ENCODE results near the gene IL18RAP. TPM values are rescaled to one million over a fixed set of nuclear protein-coding genes. Genes with fewer than 3 reads are reported as not detected.

IL18RAP gene
- total RNA-seq, 1 experiment from 2014 or later, result not detected

DNA sequence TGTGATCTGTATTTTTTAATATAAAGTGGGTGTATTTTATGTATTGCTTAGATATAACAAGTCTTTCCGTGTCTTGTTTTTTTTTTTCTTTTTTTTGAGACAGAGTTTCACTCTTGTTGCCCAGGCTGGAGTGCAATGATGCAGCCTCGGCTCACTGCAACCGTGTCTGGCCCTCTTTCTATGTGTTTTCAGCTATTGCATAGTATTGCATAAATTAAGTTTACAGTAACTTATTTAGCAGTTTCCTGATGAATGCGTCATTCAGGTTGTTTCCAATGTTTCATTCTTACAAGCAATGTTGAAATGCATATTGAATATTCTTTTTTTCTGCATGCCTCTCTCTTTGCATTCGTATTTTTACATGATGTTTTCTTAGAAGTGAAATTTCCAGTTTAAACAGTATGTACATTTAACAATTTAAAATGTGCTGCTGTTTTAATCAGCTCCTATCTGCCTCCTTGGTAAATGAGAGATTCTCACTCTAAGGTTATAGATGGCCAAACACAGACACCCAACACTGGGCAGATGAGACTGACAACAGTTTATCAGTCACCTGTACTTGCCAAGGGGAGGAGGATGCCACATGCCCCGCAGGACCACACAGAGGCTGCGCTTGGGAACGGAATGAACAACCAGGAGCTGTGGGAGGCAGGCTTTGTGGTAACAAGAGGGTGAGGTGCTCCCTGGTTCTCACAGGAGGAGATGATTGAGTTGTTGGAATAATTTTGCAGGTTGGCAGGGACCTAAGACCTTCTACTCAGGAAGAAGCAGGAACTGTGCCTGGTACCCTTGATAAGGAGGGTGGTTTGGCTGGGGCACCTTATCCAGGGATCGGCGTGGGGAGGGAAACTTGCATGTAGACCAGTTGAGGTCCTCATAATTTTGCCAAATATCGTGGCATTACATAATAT lies 57.6 kb downstream of the IL18RAP start:
- no peaks in the 10 kb centered on the region for H3K9me3 Mint-ChIP-seq (ENCODE audit: unreplicated experiment)
- H3K27ac Mint-ChIP-seq (ENCODE audit: low read depth, unreplicated experiment), result no peak overlapping the region

DNA sequence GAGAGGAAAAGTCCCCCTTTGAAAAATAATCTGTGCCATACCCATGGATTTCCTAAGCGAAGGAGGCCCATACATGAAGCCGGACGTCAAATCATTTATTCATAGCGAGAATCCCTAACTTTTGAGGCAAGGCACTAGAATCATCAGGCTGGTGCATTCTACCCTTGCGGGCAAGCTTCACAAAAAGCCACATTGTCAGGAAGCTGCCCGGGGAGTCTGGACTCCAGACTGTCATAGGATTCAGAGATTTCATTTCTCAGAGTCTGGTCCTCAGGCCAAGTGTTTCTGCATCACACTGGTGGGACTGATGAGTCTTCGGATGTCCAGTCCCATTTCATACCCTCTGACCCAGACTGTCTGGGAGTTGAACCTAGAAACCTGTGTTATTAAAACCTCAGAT lies 59.0 kb downstream of the IL18RAP start:
- POLR2A ChIA-PET, result no interaction called here
- Mint-ChIP-seq H3K4me1 (ENCODE audit: insufficient read depth, unreplicated experiment) (no peaks in the 10 kb centered on the region), H3K36me3 (ENCODE audit: insufficient read depth, unreplicated experiment) (no peaks in the 10 kb centered on the region), H3K9me3 (ENCODE audit: unreplicated experiment) (no peaks in the 10 kb centered on the region), H3K27ac (ENCODE audit: low read depth, unreplicated experiment) (no peak overlapping the region), H3K4me3 (ENCODE audit: unreplicated experiment) (no peak overlapping the region), H3K27me3 (ENCODE audit: insufficient read depth, unreplicated experiment) (peaks cover 2% of the 10 kb centered on the region)
- no peak for DNase-seq (ENCODE audit: unreplicated experiment)
- CTCF ChIA-PET, result interaction anchor here (0.6 to 1.1 kb wide), 2 partner anchors 135 to 248 kb away, joined by 3 to 5 read pairs; no protein-coding TSS in a partner anchor
- TF ChIP-seq CTCF (IDR thresholded peaks at IDR 0.05; ENCODE audit: unreplicated experiment), result no peak
- no TSS peak for BruUV-seq (replicated peaks)
- intact Hi-C loops (cut with micrococcal nuclease), result no loop called here

More for the DNA sequence above, 57.6 kb downstream of the IL18RAP start:
- no TSS peak for BruUV-seq (replicated peaks)
- Mint-ChIP-seq H3K4me3 (ENCODE audit: unreplicated experiment) (no peak overlapping the region), H3K27me3 (ENCODE audit: insufficient read depth, unreplicated experiment) (peaks cover 11% of the 10 kb centered on the region), H3K4me1 (ENCODE audit: insufficient read depth, unreplicated experiment) (no peaks in the 10 kb centered on the region), H3K36me3 (ENCODE audit: insufficient read depth, unreplicated experiment) (no peaks in the 10 kb centered on the region)
- ChIA-PET POLR2A (interaction anchor here (0.6 to 1.4 kb wide), 5 partner anchors 13 to 126 kb away, joined by 3 to 4 read pairs (median 3); no protein-coding TSS in a partner anchor), CTCF (interaction anchor here (0.7 to 1.1 kb wide), 2 partner anchors 134 to 136 kb away, joined by 3 to 5 read pairs; no protein-coding TSS in a partner anchor)
- no peak for TF ChIP-seq CTCF (IDR thresholded peaks at IDR 0.05; ENCODE audit: unreplicated experiment)
- DNase-seq (ENCODE audit: unreplicated experiment), result peak; percentile 29
- intact Hi-C loops (cut with micrococcal nuclease), result no loop called here

DNA sequence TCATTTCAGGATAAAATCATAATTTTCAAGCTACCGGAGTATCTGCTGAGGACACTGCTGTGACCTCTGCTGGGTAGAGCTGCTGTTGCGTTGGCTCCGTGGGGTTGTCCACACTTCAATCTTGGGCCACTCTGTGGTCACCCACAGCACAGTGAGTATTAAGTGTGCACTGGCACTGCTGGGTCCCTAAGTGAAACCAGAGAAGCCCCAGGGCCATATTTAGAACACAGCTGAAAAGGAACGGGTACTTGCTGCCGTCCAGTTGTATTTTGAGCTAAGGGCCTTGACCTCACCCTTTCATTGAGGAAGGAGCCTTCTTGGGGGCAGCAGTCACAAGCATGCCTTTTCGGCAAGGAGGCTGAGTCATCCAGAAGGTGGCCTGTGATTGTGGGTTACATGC lies 60.1 kb downstream of the IL18RAP start:
- Mint-ChIP-seq H3K27ac (ENCODE audit: low read depth, unreplicated experiment) (no peak overlapping the region), H3K4me3 (ENCODE audit: unreplicated experiment) (no peak overlapping the region), H3K36me3 (ENCODE audit: insufficient read depth, unreplicated experiment) (no peaks in the 10 kb centered on the region), H3K4me1 (ENCODE audit: insufficient read depth, unreplicated experiment) (peaks cover 6% of the 10 kb centered on the region), H3K9me3 (ENCODE audit: unreplicated experiment) (no peaks in the 10 kb centered on the region), H3K27me3 (ENCODE audit: insufficient read depth, unreplicated experiment) (no peaks in the 10 kb centered on the region)
- DNase-seq (ENCODE audit: unreplicated experiment), result no peak
- no peak for TF ChIP-seq CTCF (IDR thresholded peaks at IDR 0.05; ENCODE audit: unreplicated experiment)
- POLR2A ChIA-PET, result no interaction called here
- CTCF ChIA-PET, result interaction anchor here (0.5 to 3.0 kb wide), 5 partner anchors 9 to 474 kb away, joined by 3 to 53 read pairs (median 3); partner anchors contain the start of gene SLC9A4
- BruUV-seq (replicated peaks), result no TSS peak
- intact Hi-C loops (cut with micrococcal nuclease), result no loop called here

GRCh38 chr2:102484310-102485061 lies 61.5 kb downstream of the IL18RAP start:
- Mint-ChIP-seq H3K27ac (ENCODE audit: low read depth, unreplicated experiment) (no peak overlapping the region), H3K27me3 (ENCODE audit: insufficient read depth, unreplicated experiment) (no peaks in the 10 kb centered on the region), H3K4me1 (ENCODE audit: insufficient read depth, unreplicated experiment) (peaks cover 6% of the 10 kb centered on the region), H3K4me3 (ENCODE audit: unreplicated experiment) (no peak overlapping the region), H3K36me3 (ENCODE audit: insufficient read depth, unreplicated experiment) (no peaks in the 10 kb centered on the region), H3K9me3 (ENCODE audit: unreplicated experiment) (no peaks in the 10 kb centered on the region)
- no TSS peak for BruUV-seq (replicated peaks)
- POLR2A ChIA-PET, result interaction anchor here (0.6 to 0.9 kb wide), 2 partner anchors 13 to 29 kb away, joined by 3 read pairs; no protein-coding TSS in a partner anchor
- CTCF ChIA-PET, result interaction anchor here (0.6 to 3.0 kb wide), 5 partner anchors 7 to 219 kb away, joined by 3 to 53 read pairs (median 3); partner anchors contain the start of gene SLC9A4
- intact Hi-C loops (cut with micrococcal nuclease), result no loop called here
- DNase-seq (ENCODE audit: unreplicated experiment), result no peak
- no peak for TF ChIP-seq CTCF (IDR thresholded peaks at IDR 0.05; ENCODE audit: unreplicated experiment)

Measured in MCF 10A (cell line).